Measurements from ENCODE around the gene CMTM1.

DNA sequence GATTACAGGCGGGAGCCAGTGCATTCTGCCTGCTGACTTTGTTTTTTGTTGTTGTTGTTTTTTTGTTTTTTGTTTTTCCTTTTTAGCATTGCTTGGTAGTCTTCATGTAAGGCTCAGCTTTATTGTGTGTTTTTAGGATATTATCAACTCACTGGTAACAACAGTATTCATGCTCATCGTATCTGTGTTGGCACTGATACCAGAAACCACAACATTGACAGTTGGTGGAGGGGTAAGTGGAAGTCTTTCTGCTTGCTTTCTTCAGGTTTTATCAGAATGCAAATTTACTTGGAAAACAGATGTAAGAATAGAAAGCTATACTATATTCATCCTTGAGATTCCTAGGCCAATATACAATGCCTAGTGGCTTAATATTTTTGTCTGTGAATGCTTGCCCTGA lies 3.3 kb upstream of the CMTM1 start:
- TF ChIP-seq, protein P1, sequence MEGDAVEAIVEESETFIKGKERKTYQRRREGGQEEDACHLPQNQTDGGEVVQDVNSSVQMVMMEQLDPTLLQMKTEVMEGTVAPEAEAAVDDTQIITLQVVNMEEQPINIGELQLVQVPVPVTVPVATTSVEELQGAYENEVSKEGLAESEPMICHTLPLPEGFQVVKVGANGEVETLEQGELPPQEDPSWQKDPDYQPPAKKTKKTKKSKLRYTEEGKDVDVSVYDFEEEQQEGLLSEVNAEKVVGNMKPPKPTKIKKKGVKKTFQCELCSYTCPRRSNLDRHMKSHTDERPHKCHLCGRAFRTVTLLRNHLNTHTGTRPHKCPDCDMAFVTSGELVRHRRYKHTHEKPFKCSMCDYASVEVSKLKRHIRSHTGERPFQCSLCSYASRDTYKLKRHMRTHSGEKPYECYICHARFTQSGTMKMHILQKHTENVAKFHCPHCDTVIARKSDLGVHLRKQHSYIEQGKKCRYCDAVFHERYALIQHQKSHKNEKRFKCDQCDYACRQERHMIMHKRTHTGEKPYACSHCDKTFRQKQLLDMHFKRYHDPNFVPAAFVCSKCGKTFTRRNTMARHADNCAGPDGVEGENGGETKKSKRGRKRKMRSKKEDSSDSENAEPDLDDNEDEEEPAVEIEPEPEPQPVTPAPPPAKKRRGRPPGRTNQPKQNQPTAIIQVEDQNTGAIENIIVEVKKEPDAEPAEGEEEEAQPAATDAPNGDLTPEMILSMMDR (conservative IDR thresholded peaks at IDR 0.05; ENCODE audit: low read depth in 2 of 2): no peak
- TF ChIP-seq POLR2AphosphoS5 (IDR thresholded peaks at IDR 0.05; ENCODE audit: low read depth) (no peak), EZH2phosphoT487 (IDR thresholded peaks at IDR 0.05; ENCODE audit: unreplicated experiment) (no peak), REST (IDR thresholded peaks at IDR 0.05; ENCODE audit: unreplicated experiment) (no peak), EZH2 (IDR thresholded peaks at IDR 0.05; ENCODE audit: low read depth, unreplicated experiment) (no peak), NANOG (IDR thresholded peaks at IDR 0.05; ENCODE audit: borderline replicate concordance) (no peak), CREB1 (CRISPR knock-in tag; IDR thresholded peaks at IDR 0.05; ENCODE audit: low read depth) (no peak), ETS1 (IDR thresholded peaks at IDR 0.05) (no peak), STAT1 (IDR thresholded peaks at IDR 0.05; ENCODE audit: unreplicated experiment) (no peak), JUNB (IDR thresholded peaks at IDR 0.05; ENCODE audit: unreplicated experiment) (no peak)
